ENCODE results near the gene IPO11.

GRCh38 chr5:62560786-62561185 lies 148.2 kb downstream of the IPO11 start:
- TF ChIP-seq POLR2AphosphoS5 (IDR thresholded peaks at IDR 0.05) (no peak), POLR2A (IDR thresholded peaks at IDR 0.05) (no peak)
- TF ChIP-seq, protein P1, sequence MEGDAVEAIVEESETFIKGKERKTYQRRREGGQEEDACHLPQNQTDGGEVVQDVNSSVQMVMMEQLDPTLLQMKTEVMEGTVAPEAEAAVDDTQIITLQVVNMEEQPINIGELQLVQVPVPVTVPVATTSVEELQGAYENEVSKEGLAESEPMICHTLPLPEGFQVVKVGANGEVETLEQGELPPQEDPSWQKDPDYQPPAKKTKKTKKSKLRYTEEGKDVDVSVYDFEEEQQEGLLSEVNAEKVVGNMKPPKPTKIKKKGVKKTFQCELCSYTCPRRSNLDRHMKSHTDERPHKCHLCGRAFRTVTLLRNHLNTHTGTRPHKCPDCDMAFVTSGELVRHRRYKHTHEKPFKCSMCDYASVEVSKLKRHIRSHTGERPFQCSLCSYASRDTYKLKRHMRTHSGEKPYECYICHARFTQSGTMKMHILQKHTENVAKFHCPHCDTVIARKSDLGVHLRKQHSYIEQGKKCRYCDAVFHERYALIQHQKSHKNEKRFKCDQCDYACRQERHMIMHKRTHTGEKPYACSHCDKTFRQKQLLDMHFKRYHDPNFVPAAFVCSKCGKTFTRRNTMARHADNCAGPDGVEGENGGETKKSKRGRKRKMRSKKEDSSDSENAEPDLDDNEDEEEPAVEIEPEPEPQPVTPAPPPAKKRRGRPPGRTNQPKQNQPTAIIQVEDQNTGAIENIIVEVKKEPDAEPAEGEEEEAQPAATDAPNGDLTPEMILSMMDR (IDR thresholded peaks at IDR 0.05) = no peak
